Stimulated activated CD8-positive, alpha-beta memory T cell treated with anti-CD3 and anti-CD28 coated beads, Interleukin-15, amount 100 ng/mL, for 48 hours (primary cell): Measurements from ENCODE around the gene TSEN34.
"Not testable (repeated sequence)": the region's sequence is repeated elsewhere in the genome, so short reads cannot be mapped to it uniquely, and the experiment has no call there.

ENCODE experiments used
- DNase-seq, 2 donors: peaks; one replicate each; pipeline ENCODE4 v3.0.0-alpha.2; 2020; ENCODE audit warnings: low read depth in 2 of 2

TSEN34 gene

DNA sequence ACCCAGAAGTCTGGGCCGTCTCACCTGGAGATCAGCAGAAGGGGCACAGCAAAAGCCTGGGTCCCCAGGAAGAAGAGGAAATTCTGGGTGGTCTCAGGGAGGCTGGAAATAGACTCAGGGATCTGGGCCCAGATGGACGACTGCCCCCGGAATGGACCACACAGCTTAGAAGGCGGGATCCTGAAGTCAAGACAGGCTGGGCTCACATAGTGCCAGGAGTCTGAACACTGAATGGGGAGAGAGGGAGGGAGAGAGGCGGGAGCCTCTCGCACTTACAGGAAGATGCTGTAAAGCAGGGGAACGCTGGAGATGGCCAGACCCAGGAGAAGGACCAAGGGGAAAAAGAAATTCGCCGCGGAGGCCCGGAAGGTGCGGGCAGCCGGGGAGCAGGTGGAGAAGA lies 30.3 kb upstream of the TSEN34 start:
- no peak for DNase-seq

DNA sequence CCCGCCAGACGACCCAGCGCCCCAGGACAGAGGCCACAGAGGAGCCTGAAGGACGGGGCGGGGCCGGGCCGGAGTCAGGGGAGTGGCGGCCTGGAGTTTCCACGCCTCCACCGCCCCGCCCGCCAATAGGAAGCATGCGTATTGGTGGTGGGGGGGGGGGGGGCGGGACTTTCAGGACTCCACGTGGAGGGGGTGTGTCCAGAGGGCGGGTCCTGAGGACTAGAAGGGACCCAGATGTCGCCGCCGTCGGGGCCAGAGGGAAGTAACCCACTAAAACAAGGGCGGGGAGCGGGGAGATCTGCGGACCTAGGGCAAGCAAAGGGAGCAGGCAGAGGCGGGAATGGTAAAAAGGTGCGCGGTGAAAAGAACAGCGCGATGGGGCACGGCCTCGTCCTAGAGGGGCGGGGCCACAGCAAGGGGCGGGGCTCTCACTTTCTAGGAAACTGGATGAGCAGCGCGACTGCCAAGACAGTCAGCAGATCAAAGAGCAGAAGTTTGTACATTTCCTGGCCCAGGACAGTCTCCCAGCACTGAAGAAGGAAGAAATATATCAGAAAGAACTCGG lies 28.8 kb upstream of the TSEN34 start:
- DNase-seq = peak; percentile 66 to 70

DNA sequence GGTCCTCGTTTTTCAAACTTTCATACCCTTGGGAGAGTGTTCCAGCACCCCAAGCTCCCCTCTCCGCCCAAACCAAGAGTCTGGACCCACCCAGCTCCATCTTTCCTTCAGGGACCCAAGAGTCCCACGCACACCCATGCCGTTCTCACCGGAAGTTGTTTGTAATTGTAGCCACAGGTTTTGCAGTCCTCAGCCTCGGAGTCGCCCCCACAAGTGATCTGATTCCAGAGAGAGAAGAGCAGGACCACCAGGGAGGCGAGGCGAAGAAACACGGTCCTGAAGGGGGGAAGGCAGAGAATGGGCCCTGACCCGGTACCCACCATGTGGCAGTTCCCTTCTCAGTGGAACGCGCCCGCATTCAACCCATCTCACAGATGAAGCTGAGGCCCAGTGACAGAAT lies 28.2 kb upstream of the TSEN34 start:
- no peak for DNase-seq

DNA sequence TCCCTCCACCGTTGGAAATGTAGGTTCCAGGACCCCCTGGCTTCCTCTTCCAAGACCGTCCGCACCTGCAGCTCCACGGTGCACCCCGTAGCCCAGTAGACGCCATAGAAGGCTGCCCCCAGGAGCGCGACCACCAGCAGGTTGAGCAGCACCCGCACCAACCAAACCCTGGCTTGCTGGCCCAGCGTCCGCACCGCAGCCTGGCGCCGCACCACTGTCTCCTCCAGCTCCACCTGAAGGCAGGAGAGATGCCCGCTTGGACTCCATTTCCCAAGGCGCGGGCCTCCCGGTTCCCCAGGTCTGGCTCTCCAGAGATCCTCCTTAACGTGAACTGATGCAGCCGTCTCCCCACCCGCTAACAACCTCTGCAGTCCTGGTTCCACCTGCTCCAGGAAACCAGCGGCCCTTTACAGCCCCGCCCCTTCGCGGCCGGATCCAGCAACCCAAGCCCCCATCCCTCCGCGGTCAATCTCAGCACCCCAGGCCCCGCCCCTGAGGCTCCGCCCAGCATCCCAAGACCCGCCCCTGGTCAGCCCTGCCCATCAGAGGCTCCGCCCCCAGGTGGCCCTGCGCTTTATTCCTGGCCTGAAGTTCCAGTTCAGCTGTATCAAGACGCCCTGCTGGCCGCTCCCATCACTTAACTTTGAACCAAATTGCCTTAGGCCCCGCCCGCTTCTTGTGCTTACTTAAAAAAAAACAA lies 26.6 kb upstream of the TSEN34 start:
- peak; percentile 48 to 60 for DNase-seq

DNA sequence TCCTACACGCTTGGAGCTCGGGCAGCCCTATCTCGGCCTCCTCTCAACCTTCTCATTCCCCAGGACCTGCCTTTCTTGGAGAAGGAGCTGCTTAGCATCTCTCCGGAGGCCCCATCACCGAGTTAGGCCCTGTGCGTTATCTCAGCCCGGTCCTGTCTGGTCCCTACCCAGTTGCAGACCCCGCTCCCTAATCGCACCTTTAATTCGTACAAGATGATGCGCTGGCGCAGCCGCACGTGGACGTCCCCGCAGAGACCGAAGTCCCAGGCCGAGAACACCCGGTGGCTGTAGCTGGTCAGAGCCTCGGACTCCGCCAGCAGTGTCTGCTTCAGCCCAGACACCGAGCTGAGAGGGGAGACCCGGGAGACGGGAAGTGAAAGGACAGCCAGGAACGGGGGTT lies 25.9 kb upstream of the TSEN34 start:
- DNase-seq = no peak

DNA sequence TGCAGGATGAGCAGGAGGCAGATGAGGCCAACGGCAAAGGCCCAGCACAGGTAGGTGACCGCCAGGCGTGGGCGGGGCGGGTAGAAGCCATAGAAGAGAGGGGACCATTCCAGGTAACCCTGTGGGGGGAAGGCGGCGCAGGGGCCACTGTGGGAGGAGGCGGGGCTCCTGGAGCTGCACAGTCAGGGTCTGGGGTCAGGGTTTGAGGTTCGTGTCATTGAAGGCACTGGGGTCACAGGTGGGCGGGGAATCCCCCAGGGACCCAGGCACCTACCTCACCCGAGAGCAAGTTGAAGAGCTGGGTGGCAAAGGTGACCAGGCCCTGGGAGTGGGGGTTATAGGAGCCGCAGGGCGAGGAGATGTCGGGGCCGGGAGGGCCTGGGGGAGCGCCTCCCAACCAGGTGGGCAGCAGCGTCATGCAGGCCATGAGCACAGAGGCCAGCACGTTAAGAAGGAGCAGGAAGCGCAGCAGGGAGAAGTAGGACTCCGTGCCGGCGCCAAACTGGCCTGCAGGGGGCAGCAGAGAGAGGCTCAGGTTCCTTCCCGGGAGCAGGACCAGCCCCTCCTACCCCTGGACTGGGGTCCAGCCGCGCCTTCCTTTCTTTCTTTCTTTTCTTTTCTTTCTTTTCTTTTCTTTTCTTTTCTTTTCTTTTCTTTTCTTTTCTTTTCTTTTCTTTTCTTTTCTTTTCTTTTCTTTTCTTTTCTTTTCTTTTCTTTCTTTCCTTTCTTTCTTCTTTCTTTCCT lies 22.8 kb upstream of the TSEN34 start:
- DNase-seq = peak; percentile 80 to 83

DNA sequence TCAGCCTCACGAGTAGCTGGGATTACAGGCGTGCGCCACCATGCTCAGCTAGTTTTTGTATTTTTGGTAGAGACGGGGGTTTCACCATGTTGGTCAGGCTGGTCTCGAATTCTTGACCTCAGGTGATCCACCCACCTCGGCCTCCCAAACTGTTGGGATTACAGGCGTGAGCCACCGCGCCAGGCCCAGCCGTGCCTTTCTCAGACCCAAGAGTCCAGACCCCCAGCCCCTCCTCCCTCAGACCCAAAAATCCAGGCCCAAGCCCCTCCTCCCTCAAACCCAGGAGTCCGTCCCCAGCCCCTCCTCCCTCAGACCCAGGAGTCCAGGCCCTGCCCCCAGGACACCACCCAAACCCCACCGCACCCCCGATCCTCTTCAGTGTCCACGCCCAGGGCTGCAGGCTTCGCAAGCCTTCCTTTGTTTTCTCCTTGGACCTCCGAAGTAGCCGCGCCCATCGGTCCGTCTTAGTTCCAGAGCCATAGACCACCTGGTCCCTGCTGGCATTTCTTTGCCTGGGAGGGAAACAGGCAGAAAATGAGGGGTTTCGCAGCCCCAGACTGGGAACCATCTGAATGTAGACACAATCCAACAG lies 21.9 kb upstream of the TSEN34 start:
- DNase-seq = no peak

DNA sequence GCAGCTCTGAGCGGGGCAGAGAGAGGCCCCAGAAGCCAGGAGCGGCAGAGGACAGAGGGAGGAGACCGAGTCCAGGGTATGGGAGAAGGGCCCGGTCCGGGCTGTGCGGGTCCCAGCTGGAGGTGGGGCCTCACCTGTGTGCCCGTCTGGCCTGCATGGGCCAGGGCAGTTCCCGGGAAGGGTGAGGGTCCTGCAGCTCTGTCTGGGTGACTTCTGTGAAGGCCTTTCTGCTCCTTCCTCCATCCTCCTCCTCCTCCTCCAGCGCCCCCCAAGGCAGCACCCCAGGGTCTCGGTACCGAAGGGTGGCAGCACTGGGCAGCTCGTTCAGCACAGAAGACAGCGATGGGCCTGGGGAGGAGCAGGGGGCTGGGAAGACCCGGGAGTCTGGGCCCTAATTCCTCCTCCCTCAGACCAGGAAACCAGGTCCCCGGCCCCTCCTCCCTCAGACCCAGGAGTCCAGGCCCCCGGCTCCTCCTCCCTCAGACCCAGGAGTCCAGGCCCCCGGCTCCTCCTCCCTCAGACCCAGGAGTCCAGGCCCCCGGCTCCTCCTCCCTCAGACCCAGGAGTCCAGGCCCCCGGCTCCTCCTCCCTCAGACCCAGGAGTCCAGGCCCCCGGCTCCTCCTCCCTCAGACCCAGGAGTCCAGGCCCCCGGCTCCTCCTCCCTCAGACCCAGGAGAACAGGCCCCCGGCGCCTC lies 19.2 kb upstream of the TSEN34 start:
- DNase-seq = not testable (repeated sequence)

DNA sequence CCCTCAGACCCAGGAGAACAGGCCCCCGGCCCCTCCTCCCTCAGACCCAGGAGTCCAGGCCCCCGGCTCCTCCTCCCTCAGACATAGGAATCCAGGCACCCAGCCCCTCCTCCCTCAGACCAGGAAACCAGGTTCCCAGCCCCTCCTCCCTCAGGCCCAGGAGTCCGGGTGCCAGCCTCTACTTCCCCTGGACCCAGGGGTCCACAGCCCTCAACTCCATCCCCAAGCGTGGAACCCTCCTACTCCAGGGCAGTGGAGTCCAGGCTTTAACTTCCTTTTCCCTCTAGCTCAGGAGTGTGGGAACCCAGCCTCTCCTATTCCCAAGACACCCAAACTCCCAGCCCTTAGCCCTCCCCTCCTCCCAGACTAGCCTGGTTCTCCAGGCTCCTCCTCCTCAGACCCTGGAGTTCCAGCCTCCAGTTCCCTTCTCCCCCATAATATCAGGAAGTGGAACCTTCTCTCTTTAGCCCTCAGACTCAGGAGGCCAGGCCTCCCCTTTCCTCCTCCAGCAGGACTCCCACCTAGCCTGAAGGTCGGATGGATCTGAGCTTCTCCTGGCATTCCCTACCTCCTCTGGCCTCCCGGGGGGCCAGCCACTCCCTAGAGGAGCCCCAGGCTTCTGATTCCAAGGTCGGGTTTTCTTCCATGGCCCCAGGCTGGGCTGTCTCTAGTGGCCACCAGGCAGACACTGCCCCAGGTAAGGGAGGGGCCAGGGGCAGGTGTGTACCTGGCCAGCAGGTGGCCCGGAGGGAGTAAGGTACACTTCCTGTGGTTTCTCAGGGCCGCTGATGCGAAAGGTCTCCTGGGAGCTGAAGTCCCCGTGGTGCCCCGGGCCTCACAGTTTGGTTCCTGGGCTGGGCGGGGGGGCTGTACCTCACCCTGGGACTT lies 18.4 kb upstream of the TSEN34 start, which contains the start of gene TMC4:
TSS of gene TMC4 (minus strand) at position 690 of the 888 bp plus-strand sequence. CDS start at position 647, 43 bp downstream.
- no peak for DNase-seq

DNA sequence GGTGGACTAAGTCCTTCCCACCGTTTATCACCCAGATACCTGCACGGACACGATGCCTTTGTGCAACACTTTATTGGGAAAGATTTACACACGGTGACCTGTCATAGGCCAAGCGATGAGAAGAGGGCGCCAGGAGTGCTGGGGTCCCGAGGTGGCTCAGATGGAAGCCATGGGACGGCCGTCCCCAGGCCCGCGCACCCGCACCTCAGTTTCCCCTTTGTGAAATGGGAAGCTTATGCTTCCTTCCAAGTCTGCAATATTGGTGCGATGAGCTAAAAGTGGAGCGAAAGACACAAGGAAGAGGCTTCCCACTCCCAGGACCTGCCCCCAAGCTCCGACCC lies 17.8 kb upstream of the TSEN34 start:
- DNase-seq = no peak

DNA sequence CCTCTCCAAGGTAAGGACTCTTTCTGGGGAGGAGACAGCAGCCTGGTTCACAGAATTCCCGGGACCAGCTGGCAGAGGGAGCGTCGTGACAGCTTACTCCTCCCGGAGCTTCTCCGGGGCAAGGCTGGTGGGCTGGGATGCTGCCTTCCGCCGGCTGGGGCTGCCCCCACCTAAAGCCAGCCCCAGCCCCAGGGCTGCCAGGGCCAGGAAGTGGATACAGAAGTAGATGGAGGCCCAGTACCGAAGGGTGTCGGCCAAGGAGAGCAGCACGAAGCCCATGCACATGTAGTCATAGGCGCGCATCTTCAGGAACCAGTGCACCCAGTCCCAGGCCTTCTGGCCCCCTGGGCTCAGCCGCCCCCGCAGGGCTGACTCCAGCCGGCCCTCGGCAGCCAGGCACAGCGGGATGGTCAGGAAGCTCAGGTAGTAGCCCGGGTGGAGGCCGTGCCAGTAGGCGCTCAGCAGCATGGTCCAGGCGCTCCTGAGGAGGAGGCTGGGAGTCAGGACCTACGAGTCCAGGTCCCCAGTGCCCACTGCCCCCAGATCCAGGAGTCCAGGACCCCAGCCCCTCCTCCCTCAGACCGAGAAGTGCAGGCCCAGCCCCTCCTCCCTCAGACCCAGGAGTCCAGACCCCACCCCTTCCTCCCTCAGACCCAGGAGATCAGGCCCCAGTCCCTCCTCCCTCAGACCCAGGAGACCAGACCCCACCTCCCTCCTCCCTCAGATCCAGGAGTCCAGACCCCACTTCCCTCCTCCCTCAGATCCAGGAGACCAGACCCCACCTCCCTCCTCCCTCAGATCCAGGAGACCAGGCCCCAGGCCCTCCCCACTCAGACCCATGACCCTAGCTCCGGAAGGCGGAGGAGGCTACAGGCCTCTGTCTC lies 16.9 kb upstream of the TSEN34 start:
- DNase-seq = no peak

DNA sequence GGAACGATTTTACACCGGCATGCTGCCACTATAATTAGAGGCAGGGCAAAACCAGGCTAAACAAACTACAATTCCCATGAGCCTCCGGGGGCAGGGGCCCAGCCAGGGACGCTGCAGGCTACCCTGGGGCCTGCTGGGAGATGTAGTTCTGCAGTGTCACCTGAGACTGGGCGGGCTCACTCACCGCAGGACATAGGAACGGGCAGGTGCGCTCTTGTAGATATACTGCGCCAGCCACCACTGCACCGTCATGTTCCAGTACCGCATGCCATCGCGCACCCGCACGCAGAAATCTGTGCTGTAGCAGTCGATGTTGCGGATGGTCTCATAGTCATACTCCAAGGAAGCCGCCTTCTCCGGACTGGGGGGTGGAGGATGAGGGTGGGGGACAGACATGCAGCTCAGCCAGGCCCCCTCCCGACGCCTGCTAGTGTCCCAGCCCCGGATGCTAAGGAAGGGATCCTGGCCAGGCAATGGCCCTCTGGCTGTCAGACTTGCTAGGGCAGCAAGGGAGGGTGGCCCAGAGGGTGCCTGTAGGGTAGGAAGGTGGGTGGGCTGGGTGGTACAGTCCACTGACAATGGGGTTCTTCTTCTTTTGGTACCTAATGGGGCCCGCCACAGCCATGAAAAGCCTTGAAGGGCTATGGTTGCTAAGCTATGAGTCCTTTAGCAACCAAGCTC lies 12.4 kb upstream of the TSEN34 start:
- no peak for DNase-seq

DNA sequence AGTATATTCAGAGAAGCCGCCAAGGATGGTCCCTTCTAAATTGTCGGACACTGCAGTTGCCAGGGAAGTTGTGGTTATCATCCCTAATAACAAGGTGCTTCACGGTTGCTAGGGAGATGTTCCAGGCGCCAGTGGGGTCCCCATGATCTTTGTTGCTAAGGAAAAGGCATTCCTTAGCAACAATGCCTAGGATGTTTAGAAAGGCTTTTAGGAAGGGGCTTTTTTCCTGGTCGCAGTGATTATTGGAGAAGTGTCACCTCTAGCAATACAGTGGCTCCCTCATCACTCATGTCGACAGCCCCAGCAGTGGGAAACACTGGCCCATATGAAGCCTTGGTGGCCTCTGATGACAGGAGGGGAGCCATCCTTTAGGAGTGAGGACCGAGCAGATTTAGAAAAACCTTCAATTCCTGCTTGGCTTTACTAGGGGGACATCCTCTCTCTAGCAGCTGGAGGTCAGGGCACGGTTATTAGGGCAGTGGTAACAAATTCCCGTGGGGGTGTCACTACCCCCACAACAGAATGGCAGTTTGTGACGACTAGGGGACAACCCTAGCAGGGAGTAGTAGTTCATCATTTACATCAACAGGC lies 11.8 kb upstream of the TSEN34 start:
- DNase-seq = no peak

DNA sequence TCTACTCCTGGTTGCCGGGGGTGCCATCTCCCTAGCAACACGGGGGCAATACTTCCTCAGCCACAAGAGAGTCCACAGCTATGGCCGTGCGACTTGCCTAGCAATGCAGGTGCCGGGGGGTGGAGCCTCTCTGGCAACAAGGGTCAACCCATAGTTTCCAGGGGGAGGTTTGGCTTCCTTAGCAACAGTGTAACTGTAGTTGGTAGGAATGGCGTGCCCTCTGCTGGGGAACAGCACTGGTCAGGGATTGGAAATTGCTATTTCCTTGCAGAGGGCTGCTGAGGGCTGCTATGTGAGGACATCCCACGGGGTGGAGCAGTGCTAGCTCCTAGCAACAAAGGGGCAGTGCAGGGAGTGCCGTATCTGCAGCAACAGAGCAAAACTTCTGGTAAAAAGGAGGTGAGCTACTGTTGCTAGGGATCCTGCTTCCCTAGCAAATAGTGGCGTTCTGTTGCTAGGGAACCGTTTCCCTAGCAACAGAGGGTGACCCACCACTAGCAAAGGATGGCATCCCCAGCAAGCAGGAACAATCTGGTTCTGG lies 11.1 kb upstream of the TSEN34 start:
- no peak for DNase-seq

DNA sequence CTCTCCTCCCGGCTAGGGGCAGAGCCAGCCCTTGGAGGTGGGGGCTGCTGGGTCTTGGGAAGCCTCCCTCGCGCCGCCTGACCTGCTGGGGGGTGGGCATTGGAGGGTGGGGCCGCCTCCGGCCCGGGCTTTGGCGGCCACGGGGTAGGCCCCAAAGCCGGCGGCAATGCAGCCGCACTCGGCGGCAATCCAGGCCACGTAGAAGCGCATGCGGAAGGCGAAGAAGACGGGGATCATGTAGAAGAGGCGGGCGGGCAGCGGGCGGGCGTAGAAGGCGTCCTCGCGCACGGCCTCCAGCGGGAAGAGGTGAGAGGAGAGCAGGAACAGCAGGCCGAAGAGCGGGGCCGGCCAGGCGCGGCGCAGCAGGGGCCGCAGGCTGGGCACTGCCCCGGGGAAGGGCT lies 10.4 kb upstream of the TSEN34 start:
- no peak for DNase-seq

DNA sequence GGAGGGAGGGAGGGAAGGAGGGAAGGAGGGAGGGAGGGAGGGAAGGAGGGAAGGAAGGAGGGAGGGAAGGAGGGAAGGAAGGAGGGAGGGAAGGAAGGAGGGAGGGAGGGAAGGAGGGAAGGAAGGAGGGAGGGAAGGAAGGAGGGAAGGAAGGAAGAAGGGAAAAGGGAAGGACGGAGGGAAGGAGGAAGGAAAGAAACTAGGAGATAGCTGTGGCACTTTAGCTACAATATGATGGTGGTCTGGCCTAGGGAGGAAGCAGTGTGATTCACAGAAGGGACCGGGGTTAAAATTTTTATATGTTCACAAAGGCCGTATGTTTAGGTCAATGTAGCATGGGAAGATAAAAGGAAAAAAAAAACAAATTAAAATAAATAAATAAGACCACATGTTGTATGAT lies 9.2 kb upstream of the TSEN34 start:
- DNase-seq = not testable (repeated sequence)

DNA sequence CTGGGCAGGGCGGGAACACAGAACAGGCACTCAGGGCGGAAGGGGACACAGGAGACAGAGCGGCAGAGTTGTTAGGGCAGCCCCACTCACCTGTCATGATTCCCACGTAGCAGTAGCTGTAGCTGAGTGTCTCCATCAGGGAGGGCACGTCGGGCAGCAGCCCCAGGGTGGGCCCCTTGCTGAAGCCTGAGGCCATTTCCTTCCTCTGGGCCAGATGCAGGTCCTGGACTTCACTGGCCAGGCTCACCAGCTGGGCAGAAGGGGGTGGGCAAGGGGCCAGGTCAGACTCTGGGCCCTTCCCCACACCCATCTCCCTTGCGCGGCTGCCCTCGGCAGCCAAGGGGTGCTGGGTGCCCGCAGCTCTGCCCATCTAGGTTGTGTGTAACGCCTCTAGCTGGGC lies 7.7 kb upstream of the TSEN34 start:
- DNase-seq = no peak

DNA sequence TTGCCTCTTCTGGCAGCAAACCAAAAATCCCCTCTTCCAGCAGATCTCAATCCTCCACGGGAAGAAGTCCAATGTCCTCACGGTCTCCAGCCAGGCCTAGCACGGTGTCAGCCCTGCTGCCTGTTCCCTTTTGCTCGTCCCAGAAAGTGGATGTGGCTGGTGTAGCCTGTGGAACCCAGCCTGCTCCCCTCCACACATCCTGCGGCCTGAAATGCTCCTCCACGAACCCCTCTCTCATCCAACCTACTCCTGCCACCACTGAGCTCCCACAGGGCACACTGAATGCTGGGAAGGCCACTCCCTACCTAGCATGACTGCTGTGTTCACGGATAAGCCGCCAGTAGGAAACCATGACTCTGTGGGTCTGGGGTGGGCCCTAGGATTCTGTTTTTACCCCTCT lies 4.8 kb upstream of the TSEN34 start:
- DNase-seq = no peak

DNA sequence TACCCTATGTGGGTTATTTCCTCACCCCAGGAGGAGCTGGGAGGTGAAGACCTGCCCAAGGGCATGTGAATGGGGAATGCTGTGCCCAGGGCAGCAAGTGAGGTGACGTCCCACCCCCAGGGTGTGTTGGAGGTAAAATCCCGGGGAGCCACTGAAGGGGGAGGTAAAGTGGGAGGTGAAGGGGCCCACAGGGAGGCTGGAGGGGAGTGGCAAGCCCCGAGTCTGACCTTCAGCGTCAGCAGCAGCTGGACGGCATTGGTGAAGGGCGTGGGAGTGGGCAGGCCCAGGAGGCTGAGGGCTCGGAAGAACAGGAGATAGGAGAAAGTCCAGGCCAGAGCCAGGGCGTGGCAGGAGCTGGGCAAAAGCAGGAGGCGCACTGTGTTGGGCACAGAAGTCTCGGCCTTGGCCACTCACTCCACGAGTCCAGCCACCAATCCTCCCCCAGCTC lies 4.2 kb upstream of the TSEN34 start:
- no peak for DNase-seq
